SU-DHL-6 (cell line): Measurements from ENCODE around the gene MATN3.

ENCODE experiments used
- H2AFZ ChIP-seq: fragments of 200-600 bp; sonication (generic); 2 replicates; pipeline ENCODE4 v1.6.1; 2014; ENCODE audit warnings: low read depth, mild to moderate bottlenecking, moderate library complexity, mixed read lengths, antibody characterized with exemption, low read length; ENCODE audit not compliant: severe bottlenecking
- H3F3A ChIP-seq: fragments of 200-600 bp; shearing (Covaris generic); 2 replicates; pipeline ENCODE4 v1.6.0; 2016; ENCODE audit warnings: antibody characterized with exemption, mild to moderate bottlenecking; ENCODE audit not compliant: insufficient read depth
- H3K27ac ChIP-seq: fragments of 200-600 bp; sonication (generic); 2 replicates; pipeline ENCODE4 v1.5.1; 2016; ENCODE audit warnings: low read depth, mild to moderate bottlenecking, low read length, moderate library complexity, mixed read lengths
- H3K27me3 ChIP-seq: fragments of 200-600 bp; sonication (generic), shearing (Covaris generic); 2 replicates; pipeline ENCODE4 v1.6.0; 2014; ENCODE audit warnings: mild to moderate bottlenecking, low read length
- H3K36me3 ChIP-seq: fragments of 200-600 bp; sonication (generic); 2 replicates; pipeline ENCODE4 v1.6.1; 2014; ENCODE audit warnings: mild to moderate bottlenecking, low read length, mixed read lengths
- H3K4me2 ChIP-seq: fragments of 300-600, 200-600 bp; shearing (Covaris generic), sonication (generic); 2 replicates; pipeline ENCODE4 v1.6.0; 2014; ENCODE audit warnings: low read length, low read depth, mild to moderate bottlenecking; ENCODE audit not compliant: poor library complexity, severe bottlenecking
- H3K4me3 ChIP-seq: fragments of 200-600 bp; sonication (generic); 2 replicates; pipeline ENCODE4 v1.5.1; 2014; ENCODE audit warnings: antibody characterized with exemption, low read length, mild to moderate bottlenecking, mixed read lengths; ENCODE audit not compliant: insufficient read depth, poor library complexity, severe bottlenecking
- H3K79me2 ChIP-seq: fragments of 200-600 bp; sonication (generic); 2 replicates; pipeline ENCODE4 v1.6.1; 2014; ENCODE audit warnings: mild to moderate bottlenecking, low read length, moderate library complexity; ENCODE audit not compliant: insufficient read depth
- H3K9ac ChIP-seq: fragments of 200-600 bp; sonication (generic); 2 replicates; pipeline ENCODE4 v1.7.0; 2014; ENCODE audit warnings: mild to moderate bottlenecking, low read length
- H3K9me2 ChIP-seq: fragments of 200-600 bp; sonication (generic); replicated peaks from 2 replicates; pipeline ENCODE4 v1.6.1; 2014; ENCODE audit warnings: low read length; ENCODE audit not compliant: insufficient read depth
- H3K9me3 ChIP-seq: fragments of 200-600 bp; sonication (generic); 2 replicates; pipeline ENCODE4 v1.6.1; 2014; ENCODE audit warnings: low read length, mixed read lengths; ENCODE audit not compliant: insufficient read depth
- H4K20me1 ChIP-seq: fragments of 200-600 bp; sonication (generic); 2 replicates; pipeline ENCODE4 v1.6.1; 2014; ENCODE audit warnings: low read depth, mild to moderate bottlenecking, antibody characterized with exemption, low read length, moderate library complexity, mixed read lengths
- EZH2phosphoT487 ChIP-seq: fragments of 200-600 bp; sonication (generic), shearing (Covaris generic); conservative IDR thresholded peaks from 2 replicates; pipeline ENCODE4 v1.6.1; 2018; ENCODE audit warnings: mild to moderate bottlenecking, antibody characterized with exemption, low read length, moderate library complexity, mixed read lengths
- TF ChIP-seq, protein P1 (sequence below): fragments of 200-600 bp; sonication (generic); IDR thresholded peaks from one replicate; pipeline ENCODE4 v1.5.1; 2017; ENCODE audit warnings: antibody characterized with exemption, mild to moderate bottlenecking, low read length, moderate library complexity; ENCODE audit not compliant: insufficient read depth, poor library complexity, severe bottlenecking

Gene MATN3

DNA sequence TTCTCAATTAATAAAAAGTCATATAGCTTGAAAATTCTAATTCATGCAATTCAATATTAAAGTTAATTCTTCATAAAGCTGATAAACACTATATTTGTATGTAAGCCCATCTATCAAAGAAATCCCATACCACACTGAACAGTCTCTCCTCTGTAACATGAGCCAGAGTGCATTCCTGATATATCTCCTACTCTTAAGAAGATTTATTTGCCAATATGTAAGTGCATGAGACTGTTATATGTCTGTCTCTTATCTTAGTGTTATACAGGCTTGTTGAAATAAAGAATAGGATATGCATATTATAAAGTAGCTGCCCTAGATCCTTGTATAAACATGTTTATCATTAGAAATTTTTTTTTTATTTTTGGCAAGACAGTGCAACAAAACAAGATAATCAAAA is 70.3 kb downstream of the MATN3 start:
- H3K27me3 ChIP-seq = no peaks in the 10 kb centered on the region
- no peaks in the 10 kb centered on the region for H3K9me3 ChIP-seq
- no peaks in the 10 kb centered on the region for H3F3A ChIP-seq
- no peak overlapping the region for H3K4me2 ChIP-seq
- H3K9me2 ChIP-seq = no peaks in the 10 kb centered on the region
- H3K4me3 ChIP-seq = no peak overlapping the region
- H3K79me2 ChIP-seq = no peaks in the 10 kb centered on the region
- no peaks in the 10 kb centered on the region for H3K36me3 ChIP-seq
- no peaks in the 10 kb centered on the region for H4K20me1 ChIP-seq
- no peak overlapping the region for H3K27ac ChIP-seq
- no peak for TF ChIP-seq EZH2phosphoT487
- TF ChIP-seq, protein P1, sequence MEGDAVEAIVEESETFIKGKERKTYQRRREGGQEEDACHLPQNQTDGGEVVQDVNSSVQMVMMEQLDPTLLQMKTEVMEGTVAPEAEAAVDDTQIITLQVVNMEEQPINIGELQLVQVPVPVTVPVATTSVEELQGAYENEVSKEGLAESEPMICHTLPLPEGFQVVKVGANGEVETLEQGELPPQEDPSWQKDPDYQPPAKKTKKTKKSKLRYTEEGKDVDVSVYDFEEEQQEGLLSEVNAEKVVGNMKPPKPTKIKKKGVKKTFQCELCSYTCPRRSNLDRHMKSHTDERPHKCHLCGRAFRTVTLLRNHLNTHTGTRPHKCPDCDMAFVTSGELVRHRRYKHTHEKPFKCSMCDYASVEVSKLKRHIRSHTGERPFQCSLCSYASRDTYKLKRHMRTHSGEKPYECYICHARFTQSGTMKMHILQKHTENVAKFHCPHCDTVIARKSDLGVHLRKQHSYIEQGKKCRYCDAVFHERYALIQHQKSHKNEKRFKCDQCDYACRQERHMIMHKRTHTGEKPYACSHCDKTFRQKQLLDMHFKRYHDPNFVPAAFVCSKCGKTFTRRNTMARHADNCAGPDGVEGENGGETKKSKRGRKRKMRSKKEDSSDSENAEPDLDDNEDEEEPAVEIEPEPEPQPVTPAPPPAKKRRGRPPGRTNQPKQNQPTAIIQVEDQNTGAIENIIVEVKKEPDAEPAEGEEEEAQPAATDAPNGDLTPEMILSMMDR = no peak
- no peak overlapping the region for H2AFZ ChIP-seq
- H3K9ac ChIP-seq = no peak overlapping the region
